Stomach (tissue), 9 donors: Measurements from ENCODE around the gene RPS6KA1. TPM values are rescaled to one million over a fixed set of nuclear protein-coding genes. Genes with fewer than 3 reads are reported as not detected.

Experiments
- DNase-seq, 2 donors: peaks; one replicate each; pipeline versions ENCODE4 v3.0.0 to v3.0.0-alpha.2; 2013 to 2019
- H3K27ac ChIP-seq, 5 donors: fragments of 200-600 bp in 4 of 5; sonication (generic) in 4 of 5; one replicate each; pipeline ENCODE4 v1.5.1; 2013 to 2019; ENCODE audit warnings: mild to moderate bottlenecking in 1 of 5, moderate library complexity in 1 of 5
- H3K27me3 ChIP-seq, 3 donors: fragments of 200-600 bp; sonication (generic); one replicate each; pipeline ENCODE4 v1.5.1; 2017 to 2019; ENCODE audit warnings: mixed run types in 1 of 3
- H3K36me3 ChIP-seq, 4 donors: fragments of 200-600 bp; sonication (generic); 1 replicate in 3 of 4; 2 replicates in 1 of 4; pipeline ENCODE4 v1.5.1; 2016 to 2019
- H3K4me1 ChIP-seq, 4 donors: fragments of 200-600 bp; sonication (generic); one replicate each; pipeline ENCODE4 v1.5.1; 2016 to 2019
- H3K4me3 ChIP-seq, 4 donors: fragments of 200-600 bp; sonication (generic) in 3 of 4; one replicate each; pipeline ENCODE4 v1.5.1; 2016 to 2019; ENCODE audit warnings: mild to moderate bottlenecking in 1 of 4
- H3K9me3 ChIP-seq, 4 donors: fragments of 200-600 bp; sonication (generic); one replicate each; pipeline ENCODE4 v1.5.1; 2016 to 2019
- CTCF ChIP-seq, 7 experiments: fragments of 450-650 bp in 4 of 7; fragments of 200-600 bp in 3 of 7; sonication (generic) in 3 of 7; IDR thresholded peaks; one replicate each; pipeline ENCODE4 v1.5.1; 2016 to 2019; ENCODE audit warnings: antibody characterized with exemption in 7 of 7, control low read depth in 2 of 7, mild to moderate bottlenecking in 1 of 7
- EP300 ChIP-seq: sonication (generic); formaldehyde crosslinking; IDR thresholded peaks from one replicate; pipeline ENCODE4 v1.6.1; 2017; ENCODE audit warnings: antibody characterized with exemption
- POLR2A ChIP-seq, 4 donors: fragments of 450-650 bp; IDR thresholded peaks; one replicate each; pipeline ENCODE4 v1.6.1; 2016; ENCODE audit warnings: antibody characterized with exemption in 4 of 4, control low read depth in 2 of 4, mild to moderate bottlenecking in 1 of 4, moderate library complexity in 1 of 4
- POLR2AphosphoS5 ChIP-seq, 3 donors: sonication (generic); formaldehyde crosslinking; IDR thresholded peaks; one replicate each; pipeline ENCODE4 v1.6.1; 2016; ENCODE audit warnings: antibody characterized with exemption in 3 of 3
- WGBS, 5 donors: extraction: QIAGEN DNeasy Blood & Tissue Kit in 3 of 5; methylation state at CpG; one replicate each; pipeline versions ENCODE4 v1.1.5 to v1.1.7; 2013 to 2018; 5-methylcytosine and 5-hydroxymethylcytosine counted together
- intact Hi-C: fragments of 100-400 bp; cut with DNase I; formaldehyde crosslinking; loops from one replicate; pipeline ENCODE4 v1.15.1; 2023; ENCODE audit warnings: low total_unique reads
- polyA plus RNA-seq, 3 donors: library from polyadenylated mRNA; stranded (reverse); fragments of 200-250 nt; gene quantifications; one replicate each; pipeline ENCODE4 v1.2.3, GENCODE V29; 2013
- total RNA-seq, 5 donors: library from RNA; depleted of rRNA; stranded (reverse); fragments of >200 nt; gene quantifications; one replicate each; pipeline versions ENCODE4 v1.1.0 to v1.2.3, GENCODE V29; 2014 to 2016
- donor health status: healthy with polysubstance abuse.
- donor health status: Bipolar disorder and iron deficiency.
- donor health status: healthy.

RPS6KA1 gene
- total and polyA plus RNA-seq, 8 donors: 15.2 to 769 (median 34.9) TPM

- peak overlapping the region in 1 of 4 donors; percentile 10 for H3K4me3 ChIP-seq
- WGBS, 5 donors: 28 to 64% (median 42%) methylated on average over 2 of the region's 2 CpGs
- H3K9me3 ChIP-seq: no peaks in the 10 kb centered on the region
- intact Hi-C loops: no loop called here
- H3K27me3 ChIP-seq: no peaks in the 10 kb centered on the region
- DNase-seq: peak in 1 of 2 donors; percentile 60
- H3K27ac ChIP-seq: peak overlapping the region in 1 of 5 donors; percentile 62
- TF ChIP-seq POLR2A (IDR thresholded peaks at IDR 0.05) (no peak), CTCF (IDR thresholded peaks at IDR 0.05) (no peak), EP300 (no peak), POLR2AphosphoS5 (IDR thresholded peaks at IDR 0.05) (peak in 1 of 3 donors; percentile 18)
- H3K36me3 ChIP-seq: peaks cover 0 to 16% (median 10%) of the 10 kb centered on the region in 4 donors
- H3K4me1 ChIP-seq: peaks cover 9 to 97% (median 40%) of the 10 kb centered on the region in 4 donors
Measured at GRCh38 chr1:26537951-26538352, 8.4 kb downstream of the RPS6KA1 start.

GRCh38 chr1:26538480-26539412 lies 9.2 kb downstream of the RPS6KA1 start:
- no peak for TF ChIP-seq POLR2AphosphoS5 (IDR thresholded peaks at IDR 0.05)
- TF ChIP-seq CTCF (IDR thresholded peaks at IDR 0.05): peak in 4 of 7 experiments; percentile 21 to 44 (median 31)
- Histone ChIP-seq H3K27ac (peak overlapping the region in 2 of 5 donors; percentile 85 to 91), H3K9me3 (no peaks in the 10 kb centered on the region), H3K27me3 (no peaks in the 10 kb centered on the region), H3K36me3 (peaks cover 0 to 16% (median 10%) of the 10 kb centered on the region in 4 donors), H3K4me3 (peak overlapping the region in 1 of 4 donors; percentile 10), H3K4me1 (peaks cover 9 to 96% (median 33%) of the 10 kb centered on the region in 4 donors)
- DNase-seq: peak; percentile 49 to 58
- intact Hi-C loops: no loop called here
- WGBS, 5 donors: 69 to 75% (median 75%) methylated on average over 11 to 14 of the region's 14 CpGs

GRCh38 chr1:26539722-26540121 lies 10.2 kb downstream of the RPS6KA1 start:
- TF ChIP-seq EP300: no peak
- no peak for TF ChIP-seq POLR2AphosphoS5 (IDR thresholded peaks at IDR 0.05)
- TF ChIP-seq POLR2A (IDR thresholded peaks at IDR 0.05): no peak
- 34 to 69% (median 61%) methylated on average over 6 of the region's 6 CpGs for WGBS, 5 donors
- DNase-seq: peak in 1 of 2 donors; percentile 44
- Histone ChIP-seq H3K4me3 (no peak overlapping the region), H3K36me3 (peaks cover 0 to 16% (median 10%) of the 10 kb centered on the region in 4 donors), H3K27me3 (no peaks in the 10 kb centered on the region), H3K4me1 (peaks cover 9 to 96% (median 30%) of the 10 kb centered on the region in 4 donors), H3K9me3 (no peaks in the 10 kb centered on the region), H3K27ac (peak overlapping the region in 3 of 5 donors; percentile 37 to 91 (median 85))
- intact Hi-C loops: no loop called here

DNA sequence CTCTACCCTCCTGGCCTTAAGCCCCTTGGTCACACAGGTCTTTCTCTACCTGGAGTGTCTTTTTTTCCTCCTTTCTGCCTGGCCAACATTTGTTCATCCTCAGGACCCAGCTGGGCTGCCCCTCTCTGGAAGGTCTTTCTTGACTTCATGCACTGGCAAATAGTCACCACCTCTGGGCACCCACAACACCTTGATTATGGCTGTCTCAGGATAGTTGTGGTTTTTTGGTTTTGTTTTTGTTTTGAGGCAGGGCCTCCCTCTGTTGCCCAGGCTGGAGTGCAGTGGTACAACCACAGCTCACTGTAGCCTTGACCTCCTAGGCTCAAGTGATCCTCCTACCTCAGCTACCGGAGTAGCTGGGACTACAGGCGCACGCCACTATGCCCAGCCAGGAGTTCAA lies 10.8 kb downstream of the RPS6KA1 start:
- Histone ChIP-seq H3K27me3 (no peaks in the 10 kb centered on the region), H3K36me3 (peaks cover 0 to 16% (median 10%) of the 10 kb centered on the region in 4 donors), H3K4me1 (peaks cover 9 to 96% (median 27%) of the 10 kb centered on the region in 4 donors), H3K9me3 (no peaks in the 10 kb centered on the region), H3K27ac (peak overlapping the region in 4 of 5 donors; percentile 2 to 91 (median 61)), H3K4me3 (no peak overlapping the region)
- intact Hi-C loops: no loop called here
- 93 to 99% (median 98%) methylated on average over 3 of the region's 3 CpGs for whole genome bisulfite sequencing, 5 donors
- DNase-seq: no peak
- TF ChIP-seq POLR2AphosphoS5 (IDR thresholded peaks at IDR 0.05): no peak
- no peak for TF ChIP-seq POLR2A (IDR thresholded peaks at IDR 0.05)
- TF ChIP-seq CTCF (IDR thresholded peaks at IDR 0.05): no peak
- no peak for TF ChIP-seq EP300
